A673 (cell line): ENCODE measurements around the gene AMDHD2. TPM values are rescaled to one million over a fixed set of nuclear protein-coding genes. Genes with fewer than 3 reads are reported as not detected.

Source experiments
- BruUV-seq: library from RNA; stranded (reverse); fragments of 400-500 nt; replicated peaks from 2 replicates; lab custom pipeline; 2021; lab: Mats Ljungman, UMichigan
- CTCF ChIA-PET: fragments of 300-600 bp; sonication (Branson Sonifier 250); formaldehyde crosslinking; loops from one replicate; lab custom pipeline; 2022; ENCODE audit warnings: antibody characterized with exemption; lab: Charles Lee
- POLR2A ChIA-PET: fragments of 300-600 bp; sonication (Branson Sonifier 250); formaldehyde crosslinking; loops from one replicate; lab custom pipeline; 2022; ENCODE audit warnings: antibody characterized with exemption; ENCODE audit not compliant: low non-redundant PET; lab: Charles Lee
- DNase-seq: peaks from one replicate; pipeline ENCODE4 v3.0.0-alpha.2; 2015; ENCODE audit warnings: low spot score
- H3K27ac ChIP-seq: fragments of 200-600 bp; sonication (generic); 2 replicates; pipeline ENCODE4 v1.5.1; 2016; ENCODE audit warnings: mixed run types, low read depth, mild to moderate bottlenecking, mixed read lengths, antibody characterized with exemption, low read length; ENCODE audit not compliant: poor library complexity, severe bottlenecking
- H3K27me3 ChIP-seq: fragments of 200-600 bp; sonication (generic); replicated peaks from 2 replicates; pipeline ENCODE4 v1.6.1; 2017; ENCODE audit warnings: mixed run types, low read depth, mild to moderate bottlenecking, mixed read lengths, antibody characterized with exemption, low read length; ENCODE audit not compliant: insufficient read depth, poor library complexity
- H3K36me3 ChIP-seq: fragments of 200-600 bp; sonication (generic); 2 replicates; pipeline ENCODE4 v1.6.1; 2016; ENCODE audit warnings: mixed run types, mild to moderate bottlenecking, mixed read lengths, antibody characterized with exemption, low read length; ENCODE audit not compliant: insufficient read depth, poor library complexity, severe bottlenecking
- H3K4me1 ChIP-seq: fragments of 200-600 bp; sonication (generic); 2 replicates; pipeline ENCODE4 v1.6.1; 2017; ENCODE audit warnings: mixed run types, mild to moderate bottlenecking, mixed read lengths, antibody characterized with exemption, low read length; ENCODE audit not compliant: insufficient read depth, poor library complexity, severe bottlenecking
- H3K4me3 ChIP-seq: fragments of 200-600 bp; sonication (generic); 2 replicates; pipeline ENCODE4 v1.5.1; 2016; ENCODE audit warnings: low read depth, mixed run types, mild to moderate bottlenecking, mixed read lengths, low read length; ENCODE audit not compliant: poor library complexity, severe bottlenecking
- H3K9me3 ChIP-seq: fragments of 200-600 bp; sonication (generic); 2 replicates; pipeline ENCODE4 v1.6.1; 2016; ENCODE audit warnings: mixed run types, low read depth, mild to moderate bottlenecking, mixed read lengths, antibody characterized with exemption, low read length; ENCODE audit not compliant: poor library complexity, severe bottlenecking
- CTCF ChIP-seq: fragments of 300-800, 200-600 bp; sonication (generic); conservative IDR thresholded peaks from 2 replicates; pipeline ENCODE4 v1.5.1; 2017; ENCODE audit warnings: low read depth, mild to moderate bottlenecking, antibody characterized with exemption, low read length, moderate library complexity, mixed read lengths
- EZH2 ChIP-seq: fragments of 200-600 bp; sonication (generic); IDR thresholded peaks from 2 replicates; pipeline ENCODE4 v1.6.1; 2017; ENCODE audit warnings: borderline replicate concordance, low read depth, mild to moderate bottlenecking, mixed read lengths, antibody characterized with exemption, low read length; ENCODE audit not compliant: poor library complexity, severe bottlenecking
- intact Hi-C: fragments of 100-400 bp; cut with micrococcal nuclease; formaldehyde crosslinking; loops from one replicate; pipeline ENCODE4 v1.10.0; 2022; ENCODE audit not compliant: unreplicated experiment
- total RNA-seq: library from RNA; stranded (reverse); gene quantifications from 2 replicates; pipeline ENCODE4 v1.2.3, GENCODE V29; 2021

Gene AMDHD2
- total RNA-seq, 1 experiment from 2014 or later = 53.3 TPM

- Histone ChIP-seq H3K36me3 (peaks cover 3% of the 10 kb centered on the region), H3K9me3 (no peaks in the 10 kb centered on the region), H3K4me3 (no peak overlapping the region), H3K27ac (peak overlapping the region; percentile 42), H3K27me3 (no peaks in the 10 kb centered on the region), H3K4me1 (peaks cover 20% of the 10 kb centered on the region)
- TF ChIP-seq CTCF = no peak
- TF ChIP-seq EZH2 = no peak
- ChIA-PET CTCF (no interaction called here), POLR2A (no interaction called here)
- intact Hi-C loops = no loop called here
- DNase-seq = no peak
- no TSS peak for BruUV-seq
Observed at GRCh38 chr16:2517954-2518605, 2.1 kb upstream of the AMDHD2 start.

GRCh38 chr16:2518823-2519710 is 1.1 kb upstream of the AMDHD2 start:
- no peak overlapping the region for H3K27ac ChIP-seq
- H3K9me3 ChIP-seq = no peaks in the 10 kb centered on the region
- intact Hi-C loops = no loop called here
- TF ChIP-seq EZH2 (no peak), CTCF (no peak)
- H3K36me3 ChIP-seq = peaks cover 3% of the 10 kb centered on the region
- peaks cover 15% of the 10 kb centered on the region for H3K4me1 ChIP-seq
- H3K27me3 ChIP-seq = no peaks in the 10 kb centered on the region
- no peak for DNase-seq
- ChIA-PET CTCF (no interaction called here), POLR2A (no interaction called here)
- no TSS peak for BruUV-seq
- peak overlapping the region; percentile 65 for H3K4me3 ChIP-seq

- TF ChIP-seq CTCF (no peak), EZH2 (no peak)
- H3K27me3 ChIP-seq = no peaks in the 10 kb centered on the region
- peaks cover 9% of the 10 kb centered on the region for H3K36me3 ChIP-seq
- BruUV-seq = no TSS peak
- H3K9me3 ChIP-seq = no peaks in the 10 kb centered on the region
- ChIA-PET POLR2A (interaction anchor here (0.6 kb wide), 2 partner anchors 25 to 367 kb away, joined by 3 to 26 read pairs; no protein-coding TSS in a partner anchor), CTCF (interaction anchor here (1.0 kb wide), 1 partner anchor 18 kb away, joined by 4 read pairs; no protein-coding TSS in a partner anchor)
- H3K27ac ChIP-seq = no peak overlapping the region
- H3K4me1 ChIP-seq = peaks cover 15% of the 10 kb centered on the region
- H3K4me3 ChIP-seq = peak overlapping the region; percentile 65
- intact Hi-C loops = no loop called here
- DNase-seq = no peak
Observed at GRCh38 chr16:2519711-2520080, 475 bp upstream of the AMDHD2 start.
